ENCODE measurements around the gene ZNF263.
"Not testable (repeated sequence)": the region's sequence is repeated elsewhere in the genome, so short reads cannot be mapped to it uniquely, and the experiment has no call there.

DNA sequence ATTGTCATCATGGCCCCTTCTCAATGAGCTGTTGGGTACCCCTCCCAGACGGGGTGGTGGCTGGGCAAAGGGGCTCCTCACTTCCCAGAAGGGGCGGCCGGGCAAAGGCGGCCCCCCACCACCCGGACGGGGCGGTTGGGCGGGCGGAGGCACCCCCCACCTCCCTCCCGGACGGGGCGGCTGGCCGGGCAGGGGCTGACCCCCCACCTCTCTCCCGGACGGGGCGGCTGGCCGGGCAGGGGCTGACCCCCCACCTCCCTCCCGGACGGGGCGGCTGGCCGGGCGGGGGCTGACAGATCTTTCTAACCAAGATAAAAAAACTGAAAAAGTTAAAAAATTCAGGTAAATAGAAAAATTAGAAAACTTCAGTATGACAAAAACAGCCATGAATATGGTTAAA is 12.0 kb upstream of the ZNF263 start:
- TF ChIP-seq, protein P1, sequence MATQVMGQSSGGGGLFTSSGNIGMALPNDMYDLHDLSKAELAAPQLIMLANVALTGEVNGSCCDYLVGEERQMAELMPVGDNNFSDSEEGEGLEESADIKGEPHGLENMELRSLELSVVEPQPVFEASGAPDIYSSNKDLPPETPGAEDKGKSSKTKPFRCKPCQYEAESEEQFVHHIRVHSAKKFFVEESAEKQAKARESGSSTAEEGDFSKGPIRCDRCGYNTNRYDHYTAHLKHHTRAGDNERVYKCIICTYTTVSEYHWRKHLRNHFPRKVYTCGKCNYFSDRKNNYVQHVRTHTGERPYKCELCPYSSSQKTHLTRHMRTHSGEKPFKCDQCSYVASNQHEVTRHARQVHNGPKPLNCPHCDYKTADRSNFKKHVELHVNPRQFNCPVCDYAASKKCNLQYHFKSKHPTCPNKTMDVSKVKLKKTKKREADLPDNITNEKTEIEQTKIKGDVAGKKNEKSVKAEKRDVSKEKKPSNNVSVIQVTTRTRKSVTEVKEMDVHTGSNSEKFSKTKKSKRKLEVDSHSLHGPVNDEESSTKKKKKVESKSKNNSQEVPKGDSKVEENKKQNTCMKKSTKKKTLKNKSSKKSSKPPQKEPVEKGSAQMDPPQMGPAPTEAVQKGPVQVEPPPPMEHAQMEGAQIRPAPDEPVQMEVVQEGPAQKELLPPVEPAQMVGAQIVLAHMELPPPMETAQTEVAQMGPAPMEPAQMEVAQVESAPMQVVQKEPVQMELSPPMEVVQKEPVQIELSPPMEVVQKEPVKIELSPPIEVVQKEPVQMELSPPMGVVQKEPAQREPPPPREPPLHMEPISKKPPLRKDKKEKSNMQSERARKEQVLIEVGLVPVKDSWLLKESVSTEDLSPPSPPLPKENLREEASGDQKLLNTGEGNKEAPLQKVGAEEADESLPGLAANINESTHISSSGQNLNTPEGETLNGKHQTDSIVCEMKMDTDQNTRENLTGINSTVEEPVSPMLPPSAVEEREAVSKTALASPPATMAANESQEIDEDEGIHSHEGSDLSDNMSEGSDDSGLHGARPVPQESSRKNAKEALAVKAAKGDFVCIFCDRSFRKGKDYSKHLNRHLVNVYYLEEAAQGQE (IDR thresholded peaks at IDR 0.05; ENCODE audit: unreplicated experiment), result not testable (repeated sequence)
- TF ChIP-seq EZH2 (IDR thresholded peaks at IDR 0.05; ENCODE audit: low read depth, unreplicated experiment), result not testable (repeated sequence)
